Parathyroid adenoma (tissue), 2 donors: ENCODE data around the gene PCCA.

Source experiments
- H2AFZ ChIP-seq: fragments of 300-600 bp; sonication (generic); one replicate; pipeline ENCODE4 v1.7.0; 2017; ENCODE audit warnings: antibody characterized with exemption, mild to moderate bottlenecking
- H3K27ac ChIP-seq: fragments of 300-600 bp; sonication (generic); one replicate; pipeline ENCODE4 v1.7.0; 2017
- H3K27me3 ChIP-seq: fragments of 300-600 bp; sonication (generic); one replicate; pipeline ENCODE4 v1.7.0; 2017; ENCODE audit warnings: low read length; ENCODE audit not compliant: control insufficient read depth, insufficient read depth
- H3K36me3 ChIP-seq: fragments of 300-600 bp; sonication (generic); one replicate; pipeline ENCODE4 v1.7.0; 2017; ENCODE audit warnings: low read length; ENCODE audit not compliant: control insufficient read depth, insufficient read depth
- H3K4me1 ChIP-seq: fragments of 300-600 bp; sonication (generic); one replicate; pipeline ENCODE4 v1.7.0; 2017; ENCODE audit warnings: control low read depth
- H3K4me2 ChIP-seq: fragments of 300-600 bp; sonication (generic); one replicate; pipeline ENCODE4 v1.7.0; 2017; ENCODE audit warnings: low read length
- H3K4me3 ChIP-seq: fragments of 300-600 bp; sonication (generic); one replicate; pipeline ENCODE4 v1.7.0; 2017; ENCODE audit warnings: low read depth, low read length
- H3K79me2 ChIP-seq: fragments of 300-600 bp; sonication (generic); one replicate; pipeline ENCODE4 v1.7.0; 2017; ENCODE audit warnings: control low read depth
- H3K9ac ChIP-seq: fragments of 300-600 bp; sonication (generic); one replicate; pipeline ENCODE4 v1.7.0; 2017; ENCODE audit warnings: mild to moderate bottlenecking
- H3K9me3 ChIP-seq: fragments of 300-600 bp; sonication (generic); one replicate; pipeline ENCODE4 v1.7.0; 2017; ENCODE audit warnings: low read length; ENCODE audit not compliant: control insufficient read depth
- CTCF ChIP-seq: fragments of 300-600 bp; sonication (generic); IDR thresholded peaks from one replicate; pipeline ENCODE4 v1.7.0; 2017; ENCODE audit warnings: antibody characterized with exemption, mild to moderate bottlenecking
- donor health status: primary hyperparathyroidism.

Gene PCCA

GRCh38 chr13:100196375-100196774 is 107.5 kb downstream of the PCCA start:
- no peak for TF ChIP-seq CTCF
- no peaks in the 10 kb centered on the region for H3K27me3 ChIP-seq
- no peaks in the 10 kb centered on the region for H3K9me3 ChIP-seq
- H3K4me2 ChIP-seq: no peak overlapping the region
- no peaks in the 10 kb centered on the region for H3K36me3 ChIP-seq
- H3K79me2 ChIP-seq: no peaks in the 10 kb centered on the region
- H3K9ac ChIP-seq: no peak overlapping the region
- H2AFZ ChIP-seq: no peak overlapping the region
- H3K4me3 ChIP-seq: no peak overlapping the region
- H3K27ac ChIP-seq: no peak overlapping the region
- no peaks in the 10 kb centered on the region for H3K4me1 ChIP-seq

- no peak overlapping the region for H2AFZ ChIP-seq
- no peak overlapping the region for H3K27ac ChIP-seq
- H3K4me1 ChIP-seq: no peaks in the 10 kb centered on the region
- H3K79me2 ChIP-seq: no peaks in the 10 kb centered on the region
- no peaks in the 10 kb centered on the region for H3K36me3 ChIP-seq
- TF ChIP-seq CTCF: no peak
- no peak overlapping the region for H3K4me3 ChIP-seq
- H3K9me3 ChIP-seq: no peaks in the 10 kb centered on the region
- no peak overlapping the region for H3K9ac ChIP-seq
- no peak overlapping the region for H3K4me2 ChIP-seq
- H3K27me3 ChIP-seq: no peaks in the 10 kb centered on the region
These were observed 108.2 kb downstream of the PCCA start for GRCh38 chr13:100197116-100197515.

- Histone ChIP-seq H3K9ac (no peak overlapping the region), H3K36me3 (no peaks in the 10 kb centered on the region), H3K27ac (no peak overlapping the region), H3K9me3 (no peaks in the 10 kb centered on the region), H3K79me2 (no peaks in the 10 kb centered on the region), H3K4me2 (no peak overlapping the region), H2AFZ (no peak overlapping the region), H3K4me1 (no peaks in the 10 kb centered on the region), H3K27me3 (no peaks in the 10 kb centered on the region), H3K4me3 (no peak overlapping the region)
- no peak for TF ChIP-seq CTCF
These were observed 108.9 kb downstream of the PCCA start for GRCh38 chr13:100197591-100198365.

- H3K27ac ChIP-seq: no peak overlapping the region
- H3K36me3 ChIP-seq: no peaks in the 10 kb centered on the region
- no peak overlapping the region for H3K4me3 ChIP-seq
- TF ChIP-seq CTCF: no peak
- H3K9me3 ChIP-seq: no peaks in the 10 kb centered on the region
- H3K27me3 ChIP-seq: no peaks in the 10 kb centered on the region
- H3K79me2 ChIP-seq: no peaks in the 10 kb centered on the region
- no peaks in the 10 kb centered on the region for H3K4me1 ChIP-seq
- H3K9ac ChIP-seq: no peak overlapping the region
- no peak overlapping the region for H2AFZ ChIP-seq
- no peak overlapping the region for H3K4me2 ChIP-seq
These were observed 114.9 kb downstream of the PCCA start for GRCh38 chr13:100203696-100204367.

- Histone ChIP-seq H3K4me2 (no peak overlapping the region), H3K27me3 (no peaks in the 10 kb centered on the region), H3K36me3 (no peaks in the 10 kb centered on the region), H3K27ac (no peak overlapping the region), H3K79me2 (no peaks in the 10 kb centered on the region), H3K4me3 (no peak overlapping the region), H3K9me3 (no peaks in the 10 kb centered on the region), H3K4me1 (no peaks in the 10 kb centered on the region), H3K9ac (no peak overlapping the region), H2AFZ (no peak overlapping the region)
- no peak for TF ChIP-seq CTCF
These were observed 119.1 kb downstream of the PCCA start for GRCh38 chr13:100208002-100208401.
